Mammary epithelial cell (primary cell): Measurements from ENCODE around the gene SLC23A2.

Experiments
- EZH2 ChIP-seq: IDR thresholded peaks from 2 replicates; pipeline ENCODE4 v1.6.1; 2012; ENCODE audit warnings: low read length, inconsistent platforms, borderline replicate concordance
- TF ChIP-seq, protein P1 (sequence below), 2 donors: IDR thresholded peaks in 1 of 2; conservative IDR thresholded peaks in 1 of 2; 2 replicates each; pipeline ENCODE4 v1.5.1; 2011 to 2012; ENCODE audit warnings: inconsistent platforms in 2 of 2, low read length in 2 of 2, mild to moderate bottlenecking in 2 of 2, control low read depth in 1 of 2, low read depth in 1 of 2; ENCODE audit not compliant: insufficient read depth in 1 of 2; ENCODE audit errors: extremely low read depth in 1 of 2

DNA sequence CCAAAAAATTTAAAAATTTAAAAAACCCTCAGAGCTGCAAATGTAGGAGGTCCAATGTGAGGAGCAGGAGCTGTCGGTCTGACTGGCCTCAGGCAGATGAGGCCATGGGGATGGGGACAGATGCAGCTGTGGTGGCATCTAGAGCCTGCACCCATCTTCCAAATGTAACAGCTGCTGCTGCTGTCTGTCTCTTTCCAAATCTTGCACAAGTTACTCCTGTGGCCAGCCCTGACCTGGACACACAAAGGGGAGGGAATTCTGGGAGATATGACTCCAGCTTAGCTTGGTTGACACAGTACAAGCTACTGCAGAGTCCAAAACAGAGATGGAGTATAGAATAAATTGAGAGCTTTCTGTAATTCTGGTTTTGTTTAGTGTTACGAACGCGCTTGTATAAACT is 164.4 kb downstream of the SLC23A2 start:
- TF ChIP-seq, protein P1, sequence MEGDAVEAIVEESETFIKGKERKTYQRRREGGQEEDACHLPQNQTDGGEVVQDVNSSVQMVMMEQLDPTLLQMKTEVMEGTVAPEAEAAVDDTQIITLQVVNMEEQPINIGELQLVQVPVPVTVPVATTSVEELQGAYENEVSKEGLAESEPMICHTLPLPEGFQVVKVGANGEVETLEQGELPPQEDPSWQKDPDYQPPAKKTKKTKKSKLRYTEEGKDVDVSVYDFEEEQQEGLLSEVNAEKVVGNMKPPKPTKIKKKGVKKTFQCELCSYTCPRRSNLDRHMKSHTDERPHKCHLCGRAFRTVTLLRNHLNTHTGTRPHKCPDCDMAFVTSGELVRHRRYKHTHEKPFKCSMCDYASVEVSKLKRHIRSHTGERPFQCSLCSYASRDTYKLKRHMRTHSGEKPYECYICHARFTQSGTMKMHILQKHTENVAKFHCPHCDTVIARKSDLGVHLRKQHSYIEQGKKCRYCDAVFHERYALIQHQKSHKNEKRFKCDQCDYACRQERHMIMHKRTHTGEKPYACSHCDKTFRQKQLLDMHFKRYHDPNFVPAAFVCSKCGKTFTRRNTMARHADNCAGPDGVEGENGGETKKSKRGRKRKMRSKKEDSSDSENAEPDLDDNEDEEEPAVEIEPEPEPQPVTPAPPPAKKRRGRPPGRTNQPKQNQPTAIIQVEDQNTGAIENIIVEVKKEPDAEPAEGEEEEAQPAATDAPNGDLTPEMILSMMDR (conservative IDR thresholded peaks at IDR 0.05 in 1 of 2, IDR thresholded peaks at IDR 0.05 in 1 of 2; ENCODE audit: extremely low read depth in 1 of 2, insufficient read depth in 1 of 2, low read depth in 1 of 2, low read length in 2 of 2): no peak
- TF ChIP-seq EZH2: no peak
